Measurements from ENCODE around the gene PLAGL2.
"Not testable (repeated sequence)": the region's sequence is repeated elsewhere in the genome, so short reads cannot be mapped to it uniquely, and the experiment has no call there.

DNA sequence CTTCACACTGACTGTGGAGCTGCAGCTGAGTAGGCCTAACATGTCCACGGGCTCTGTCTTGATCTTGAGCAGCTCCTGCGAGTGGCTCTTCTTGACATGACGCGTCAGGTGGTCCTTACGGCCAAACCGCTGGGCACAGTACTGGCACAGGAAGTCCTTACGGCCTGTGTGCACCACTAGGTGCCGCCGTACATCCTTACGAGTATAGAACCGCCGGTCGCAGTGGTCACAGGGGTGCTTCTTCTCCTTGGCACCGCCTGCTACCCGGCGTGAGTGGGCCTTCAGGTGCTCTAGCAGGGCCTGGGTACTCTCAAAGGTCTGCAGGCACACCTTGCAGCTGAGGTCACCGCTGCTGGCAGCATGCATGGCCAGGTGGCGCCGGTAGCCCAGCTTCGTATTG is 10.4 kb downstream of the PLAGL2 start:
- TF ChIP-seq, protein P1, sequence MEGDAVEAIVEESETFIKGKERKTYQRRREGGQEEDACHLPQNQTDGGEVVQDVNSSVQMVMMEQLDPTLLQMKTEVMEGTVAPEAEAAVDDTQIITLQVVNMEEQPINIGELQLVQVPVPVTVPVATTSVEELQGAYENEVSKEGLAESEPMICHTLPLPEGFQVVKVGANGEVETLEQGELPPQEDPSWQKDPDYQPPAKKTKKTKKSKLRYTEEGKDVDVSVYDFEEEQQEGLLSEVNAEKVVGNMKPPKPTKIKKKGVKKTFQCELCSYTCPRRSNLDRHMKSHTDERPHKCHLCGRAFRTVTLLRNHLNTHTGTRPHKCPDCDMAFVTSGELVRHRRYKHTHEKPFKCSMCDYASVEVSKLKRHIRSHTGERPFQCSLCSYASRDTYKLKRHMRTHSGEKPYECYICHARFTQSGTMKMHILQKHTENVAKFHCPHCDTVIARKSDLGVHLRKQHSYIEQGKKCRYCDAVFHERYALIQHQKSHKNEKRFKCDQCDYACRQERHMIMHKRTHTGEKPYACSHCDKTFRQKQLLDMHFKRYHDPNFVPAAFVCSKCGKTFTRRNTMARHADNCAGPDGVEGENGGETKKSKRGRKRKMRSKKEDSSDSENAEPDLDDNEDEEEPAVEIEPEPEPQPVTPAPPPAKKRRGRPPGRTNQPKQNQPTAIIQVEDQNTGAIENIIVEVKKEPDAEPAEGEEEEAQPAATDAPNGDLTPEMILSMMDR (conservative IDR thresholded peaks at IDR 0.05; ENCODE audit: low read depth, low read length), result not testable (repeated sequence)
- not testable (repeated sequence) for TF ChIP-seq EZH2 (IDR thresholded peaks at IDR 0.05; ENCODE audit: borderline replicate concordance, low read depth, low read length, poor library complexity, severe bottlenecking)

All from A673 (cell line).